ENCODE results near the gene RUNX1. TPM values are rescaled to one million over a fixed set of nuclear protein-coding genes. Genes with fewer than 3 reads are reported as not detected.

RUNX1 gene
- total and polyA plus RNA-seq, 2 of the 13 experiments (the other 11 are each of a cell fraction or from before 2014, with no cell fraction given): 5.4 to 6.4 TPM

GRCh38 chr21:34817821-34818661, 231.1 kb downstream of the RUNX1 start (continued):
- TF ChIP-seq ARID5B (CRISPR knock-in tag; IDR thresholded peaks at IDR 0.05) (peak; percentile 76), ZSCAN22 (CRISPR knock-in tag; IDR thresholded peaks at IDR 0.05) (no peak), KDM6A (CRISPR knock-in tag; IDR thresholded peaks at IDR 0.05; ENCODE audit: low read depth) (0 out of 2 replicates have a peak, but pooled peaks have one; percentile 24), HNF4A (CRISPR knock-in tag; IDR thresholded peaks at IDR 0.05) (peak; percentile 91), ZNF430 (CRISPR knock-in tag; IDR thresholded peaks at IDR 0.05) (0 out of 2 replicates have a peak, but pooled peaks have one; percentile 63), TFDP2 (CRISPR knock-in tag; IDR thresholded peaks at IDR 0.05) (peak; percentile 77), RFXAP (CRISPR knock-in tag; IDR thresholded peaks at IDR 0.05; ENCODE audit: borderline replicate concordance) (peak; percentile 45; the same call in 1 of the 2 replicates), HNF1B (CRISPR knock-in tag; IDR thresholded peaks at IDR 0.05) (peak; percentile 74; the same call in 1 of the 2 replicates), ATF7 (IDR thresholded peaks at IDR 0.05) (no peak), ATF7 (CRISPR knock-in tag; IDR thresholded peaks at IDR 0.05) (no peak), CBX1 (IDR thresholded peaks at IDR 0.05; ENCODE audit: low read depth) (no peak), ELF3 (CRISPR knock-in tag; IDR thresholded peaks at IDR 0.05) (no peak), ZBTB25 (CRISPR knock-in tag; IDR thresholded peaks at IDR 0.05) (0 out of 2 replicates have a peak, but pooled peaks have one; percentile 40), NR2F6 (IDR thresholded peaks at IDR 0.05) (no peak), NR2F6 (CRISPR knock-in tag; IDR thresholded peaks at IDR 0.05) (peak; percentile 37; the same call in 1 of the 2 replicates), AKAP8 (CRISPR knock-in tag; IDR thresholded peaks at IDR 0.05) (no peak), ZNF234 (CRISPR knock-in tag; conservative IDR thresholded peaks at IDR 0.05) (no peak)
- TF ChIP-seq, protein P1, sequence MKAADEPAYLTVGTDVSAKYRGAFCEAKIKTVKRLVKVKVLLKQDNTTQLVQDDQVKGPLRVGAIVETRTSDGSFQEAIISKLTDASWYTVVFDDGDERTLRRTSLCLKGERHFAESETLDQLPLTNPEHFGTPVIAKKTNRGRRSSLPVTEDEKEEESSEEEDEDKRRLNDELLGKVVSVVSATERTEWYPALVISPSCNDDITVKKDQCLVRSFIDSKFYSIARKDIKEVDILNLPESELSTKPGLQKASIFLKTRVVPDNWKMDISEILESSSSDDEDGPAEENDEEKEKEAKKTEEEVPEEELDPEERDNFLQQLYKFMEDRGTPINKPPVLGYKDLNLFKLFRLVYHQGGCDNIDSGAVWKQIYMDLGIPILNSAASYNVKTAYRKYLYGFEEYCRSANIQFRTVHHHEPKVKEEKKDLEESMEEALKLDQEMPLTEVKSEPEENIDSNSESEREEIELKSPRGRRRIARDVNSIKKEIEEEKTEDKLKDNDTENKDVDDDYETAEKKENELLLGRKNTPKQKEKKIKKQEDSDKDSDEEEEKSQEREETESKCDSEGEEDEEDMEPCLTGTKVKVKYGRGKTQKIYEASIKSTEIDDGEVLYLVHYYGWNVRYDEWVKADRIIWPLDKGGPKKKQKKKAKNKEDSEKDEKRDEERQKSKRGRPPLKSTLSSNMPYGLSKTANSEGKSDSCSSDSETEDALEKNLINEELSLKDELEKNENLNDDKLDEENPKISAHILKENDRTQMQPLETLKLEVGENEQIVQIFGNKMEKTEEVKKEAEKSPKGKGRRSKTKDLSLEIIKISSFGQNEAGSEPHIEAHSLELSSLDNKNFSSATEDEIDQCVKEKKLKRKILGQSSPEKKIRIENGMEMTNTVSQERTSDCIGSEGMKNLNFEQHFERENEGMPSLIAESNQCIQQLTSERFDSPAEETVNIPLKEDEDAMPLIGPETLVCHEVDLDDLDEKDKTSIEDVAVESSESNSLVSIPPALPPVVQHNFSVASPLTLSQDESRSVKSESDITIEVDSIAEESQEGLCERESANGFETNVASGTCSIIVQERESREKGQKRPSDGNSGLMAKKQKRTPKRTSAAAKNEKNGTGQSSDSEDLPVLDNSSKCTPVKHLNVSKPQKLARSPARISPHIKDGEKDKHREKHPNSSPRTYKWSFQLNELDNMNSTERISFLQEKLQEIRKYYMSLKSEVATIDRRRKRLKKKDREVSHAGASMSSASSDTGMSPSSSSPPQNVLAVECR (CRISPR knock-in tag; IDR thresholded peaks at IDR 0.05; ENCODE audit: borderline replicate concordance): peak; percentile 65; the same call in 1 of the 2 replicates

Data from HepG2 (cell line).